Medulla oblongata (tissue), 1 donor: ENCODE measurements around the gene H2AZ1.

Experiments used
- DNase-seq: peaks from one replicate; pipeline ENCODE4 v3.0.0-alpha.2; 2015; ENCODE audit errors: extremely low spot score

Gene H2AZ1

GRCh38 chr4:99946356-99947189, 3.5 kb downstream of the H2AZ1 start, which contains the start of gene DNAJB14:
TSS of gene DNAJB14 (minus strand) at chr4:99946618. CDS start at chr4:99946571, 47 bp downstream.
- peak; percentile 66 for DNase-seq

- DNase-seq, result peak; percentile 48
Observed at GRCh38 chr4:99945718-99946355, 4.2 kb downstream of the H2AZ1 start.

- DNase-seq, result no peak
Observed at GRCh38 chr4:99943904-99944437, 6.1 kb downstream of the H2AZ1 start.

GRCh38 chr4:99938243-99938753, 11.8 kb downstream of the H2AZ1 start:
- DNase-seq, result no peak

- no peak for DNase-seq
Observed at GRCh38 chr4:99934891-99935290, 15.2 kb downstream of the H2AZ1 start.

- no peak for DNase-seq
Observed at GRCh38 chr4:99927566-99927965, 22.5 kb downstream of the H2AZ1 start.

- DNase-seq, result no peak
Observed at GRCh38 chr4:99921174-99921573, 28.9 kb downstream of the H2AZ1 start.

GRCh38 chr4:99918656-99919055, 31.4 kb downstream of the H2AZ1 start:
- DNase-seq, result no peak

GRCh38 chr4:99917575-99917974, 32.5 kb downstream of the H2AZ1 start:
- DNase-seq, result no peak

- DNase-seq, result no peak
Observed at GRCh38 chr4:99915449-99915848, 34.6 kb downstream of the H2AZ1 start.
